Thoracic aorta (tissue), 2 donors: ENCODE results near the gene C1orf174. TPM values are rescaled to one million over a fixed set of nuclear protein-coding genes. Genes with fewer than 3 reads are reported as not detected.

ENCODE experiments used
- ATAC-seq: fragments of 150-250 bp; one replicate; pipeline ENCODE4 v1.8.0; 2017; ENCODE audit warnings: low read depth; ENCODE audit not compliant: insufficient number of reproducible peaks, low FRiP score
- DNase-seq: peaks from one replicate; pipeline ENCODE4 v3.0.0-alpha.2; 2020; ENCODE audit warnings: low spot score
- H3K27ac ChIP-seq, 2 donors: fragments of 200-600 bp; sonication (generic); 1 replicate in 1 of 2; 2 replicates in 1 of 2; pipeline ENCODE4 v1.5.1; 2016; ENCODE audit warnings: mild to moderate bottlenecking in 2 of 2, moderate library complexity in 2 of 2
- H3K27me3 ChIP-seq: fragments of 200-600 bp; sonication (generic); replicated peaks from 2 replicates; pipeline ENCODE4 v1.6.0; 2016; ENCODE audit warnings: mild to moderate bottlenecking; ENCODE audit not compliant: insufficient read depth
- H3K36me3 ChIP-seq: fragments of 200-600 bp; sonication (generic); one replicate; pipeline ENCODE4 v1.5.1; 2016
- H3K4me1 ChIP-seq, 2 donors: fragments of 200-600 bp; sonication (generic); 1 replicate in 1 of 2; 2 replicates in 1 of 2; pipeline versions ENCODE4 v1.5.1 to v1.6.0; 2016; ENCODE audit warnings: low read depth in 2 of 2, mild to moderate bottlenecking in 1 of 2; ENCODE audit not compliant: control insufficient read depth in 1 of 2
- H3K4me3 ChIP-seq: fragments of 200-600 bp; sonication (generic); 2 replicates; pipeline ENCODE4 v1.5.1; 2016; ENCODE audit warnings: mild to moderate bottlenecking
- H3K9me3 ChIP-seq: fragments of 200-600 bp; sonication (generic); 2 replicates; pipeline ENCODE4 v1.5.1; 2016
- total RNA-seq, 2 donors: library from RNA; depleted of rRNA; stranded (reverse); fragments of >200 nt; gene quantifications; one replicate each; pipeline versions ENCODE4 v1.1.0 to v1.2.3, GENCODE V29; 2016
- TF ChIP-seq, protein P1 (sequence below): fragments of 200-600 bp; sonication (generic); IDR thresholded peaks from one replicate; pipeline ENCODE4 v1.5.1; 2019; ENCODE audit warnings: antibody characterized with exemption

C1orf174 gene
- total RNA-seq, 2 donors from 2014 or later: 15.3 to 19.0 TPM

DNA sequence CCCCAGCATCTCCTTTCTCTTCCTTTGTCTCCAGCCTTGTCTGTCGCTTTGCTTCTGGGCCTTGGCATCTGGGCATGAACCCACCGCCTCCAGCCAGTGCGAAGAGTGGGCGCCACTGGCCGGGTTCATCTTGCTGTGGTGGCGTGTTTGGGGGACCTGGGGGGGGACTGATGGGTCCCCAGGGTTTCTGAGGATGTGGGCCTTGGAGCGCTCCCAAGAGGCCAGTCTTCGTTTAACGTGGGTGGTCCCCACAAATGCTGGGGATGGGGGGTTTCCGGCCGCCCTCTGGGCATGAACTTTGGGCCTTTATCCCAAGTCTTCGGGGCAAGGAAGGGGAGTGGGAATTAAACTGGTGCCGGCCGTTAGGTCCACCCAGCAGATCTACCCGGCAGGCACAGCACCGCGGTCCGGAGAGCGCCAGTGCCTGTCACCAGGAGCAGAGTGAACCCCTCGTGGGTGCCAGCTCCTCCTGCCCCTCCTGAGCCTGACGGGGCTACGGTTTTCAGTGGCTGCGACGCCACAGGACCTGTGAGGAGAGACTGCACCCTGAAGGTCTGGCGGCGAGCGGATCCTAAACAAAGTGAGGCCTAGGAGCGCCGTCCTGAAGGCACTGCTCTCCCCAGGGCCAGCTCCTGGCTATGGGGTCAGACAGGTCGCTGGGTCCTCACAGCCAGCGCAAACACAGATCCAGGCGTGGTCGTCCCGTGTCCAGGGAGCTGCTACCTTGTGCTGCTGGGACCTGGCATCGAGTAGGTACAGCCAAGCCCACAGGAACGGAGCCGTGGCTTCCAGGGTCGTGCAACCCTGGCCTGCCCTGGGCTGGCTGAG lies 12.1 kb upstream of the C1orf174 start:
- DNase-seq: no peak
- Histone ChIP-seq H3K36me3 (no peaks in the 10 kb centered on the region), H3K4me3 (no peak overlapping the region), H3K27ac (no peak overlapping the region), H3K27me3 (no peaks in the 10 kb centered on the region), H3K4me1 (peaks cover 0 to 3% of the 10 kb centered on the region in 2 donors), H3K9me3 (no peaks in the 10 kb centered on the region)
- TF ChIP-seq, protein P1, sequence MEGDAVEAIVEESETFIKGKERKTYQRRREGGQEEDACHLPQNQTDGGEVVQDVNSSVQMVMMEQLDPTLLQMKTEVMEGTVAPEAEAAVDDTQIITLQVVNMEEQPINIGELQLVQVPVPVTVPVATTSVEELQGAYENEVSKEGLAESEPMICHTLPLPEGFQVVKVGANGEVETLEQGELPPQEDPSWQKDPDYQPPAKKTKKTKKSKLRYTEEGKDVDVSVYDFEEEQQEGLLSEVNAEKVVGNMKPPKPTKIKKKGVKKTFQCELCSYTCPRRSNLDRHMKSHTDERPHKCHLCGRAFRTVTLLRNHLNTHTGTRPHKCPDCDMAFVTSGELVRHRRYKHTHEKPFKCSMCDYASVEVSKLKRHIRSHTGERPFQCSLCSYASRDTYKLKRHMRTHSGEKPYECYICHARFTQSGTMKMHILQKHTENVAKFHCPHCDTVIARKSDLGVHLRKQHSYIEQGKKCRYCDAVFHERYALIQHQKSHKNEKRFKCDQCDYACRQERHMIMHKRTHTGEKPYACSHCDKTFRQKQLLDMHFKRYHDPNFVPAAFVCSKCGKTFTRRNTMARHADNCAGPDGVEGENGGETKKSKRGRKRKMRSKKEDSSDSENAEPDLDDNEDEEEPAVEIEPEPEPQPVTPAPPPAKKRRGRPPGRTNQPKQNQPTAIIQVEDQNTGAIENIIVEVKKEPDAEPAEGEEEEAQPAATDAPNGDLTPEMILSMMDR: no peak
- no peak for ATAC-seq

DNA sequence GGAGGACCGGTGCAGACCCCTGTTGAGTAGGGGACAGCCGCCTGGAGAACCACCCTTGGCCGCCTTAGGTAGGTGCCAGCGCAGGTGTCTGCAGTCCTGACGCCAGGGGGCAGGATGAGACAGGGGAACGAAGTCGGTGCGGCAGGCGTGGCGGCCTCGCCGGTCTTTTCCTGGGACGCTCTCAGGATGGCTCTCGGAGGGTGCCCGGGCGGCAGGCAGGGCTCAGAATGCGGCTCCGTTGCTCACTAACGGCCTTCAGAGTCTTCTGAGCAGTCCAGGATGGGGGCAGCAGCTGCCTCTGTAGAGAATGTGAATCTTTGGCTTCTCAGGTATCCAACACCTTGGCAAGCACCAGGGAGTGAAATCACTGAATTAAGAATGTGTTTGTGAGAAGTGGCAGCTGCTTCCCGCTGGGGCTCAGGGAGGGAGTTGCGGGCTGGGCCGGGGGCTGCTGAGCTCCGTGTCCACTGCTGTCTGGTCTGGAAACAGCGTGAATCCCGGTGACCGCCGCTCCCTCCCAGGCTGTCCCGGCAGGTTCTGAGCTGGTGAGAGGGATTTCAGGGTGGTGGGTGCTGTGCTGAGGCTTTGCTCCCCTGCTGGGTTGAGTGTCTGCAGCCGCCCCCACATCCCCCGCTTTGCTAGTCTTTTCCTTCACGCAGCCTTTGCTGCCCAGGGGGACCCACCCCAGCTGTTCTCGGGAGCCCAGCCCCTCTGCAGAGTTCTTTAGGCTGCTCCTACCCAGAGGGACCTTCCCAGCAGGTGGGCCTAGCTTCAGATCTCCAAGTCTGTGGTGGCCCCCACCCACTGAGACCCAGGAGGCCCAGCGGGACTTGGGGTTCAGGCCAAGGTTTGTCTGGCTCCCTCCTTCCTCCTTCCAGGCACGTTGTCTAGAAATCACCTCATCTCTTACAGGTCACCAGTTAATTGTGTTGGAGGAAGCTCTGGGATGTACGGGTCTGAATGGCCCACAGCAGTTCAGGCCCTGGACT lies 11.1 kb upstream of the C1orf174 start:
- Histone ChIP-seq H3K36me3 (no peaks in the 10 kb centered on the region), H3K27me3 (no peaks in the 10 kb centered on the region), H3K9me3 (no peaks in the 10 kb centered on the region), H3K27ac (no peak overlapping the region), H3K4me3 (no peak overlapping the region), H3K4me1 (peaks cover 0 to 3% of the 10 kb centered on the region in 2 donors)
- ATAC-seq (no peak), DNase-seq (no peak)
- TF ChIP-seq, protein P1: peak; percentile 47

DNA sequence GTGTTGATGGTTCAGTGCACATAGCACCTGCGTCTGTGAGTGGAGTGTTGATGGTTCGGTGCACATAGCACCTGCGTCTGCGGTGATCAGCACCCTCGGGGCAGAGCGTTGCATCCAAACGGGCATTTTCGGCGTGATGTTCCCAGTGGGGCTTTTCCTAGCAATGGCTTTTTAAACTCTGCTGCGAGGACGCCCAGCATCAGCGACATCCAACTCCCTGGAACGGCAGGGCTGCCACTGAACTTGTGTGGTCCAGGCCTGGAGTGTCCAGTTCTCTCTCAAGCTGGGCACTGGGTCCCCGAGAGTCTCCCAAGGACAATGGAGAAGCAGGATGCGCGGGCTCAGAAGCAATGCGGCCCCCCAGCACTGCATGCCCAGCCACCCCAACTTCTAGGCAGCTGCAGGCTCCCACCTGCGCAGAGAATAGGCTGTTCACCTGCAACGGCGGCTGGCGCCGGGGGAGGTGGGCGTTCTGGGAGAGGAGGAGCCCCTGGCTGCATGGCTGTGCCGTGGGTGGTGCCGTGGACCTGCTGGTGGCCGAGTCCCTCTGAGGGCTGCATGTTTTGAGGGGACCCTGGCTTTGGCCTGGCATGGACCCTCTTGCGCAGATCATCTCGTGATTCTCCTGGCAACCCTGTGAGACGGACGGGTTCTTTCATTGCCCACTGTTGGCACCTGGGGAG lies 10.1 kb upstream of the C1orf174 start:
- Histone ChIP-seq H3K27ac (no peak overlapping the region), H3K36me3 (no peaks in the 10 kb centered on the region), H3K4me1 (peaks cover 0 to 3% of the 10 kb centered on the region in 2 donors), H3K9me3 (no peaks in the 10 kb centered on the region), H3K27me3 (no peaks in the 10 kb centered on the region), H3K4me3 (no peak overlapping the region)
- ATAC-seq: no peak
- no peak for DNase-seq
- TF ChIP-seq, protein P1: no peak

DNA sequence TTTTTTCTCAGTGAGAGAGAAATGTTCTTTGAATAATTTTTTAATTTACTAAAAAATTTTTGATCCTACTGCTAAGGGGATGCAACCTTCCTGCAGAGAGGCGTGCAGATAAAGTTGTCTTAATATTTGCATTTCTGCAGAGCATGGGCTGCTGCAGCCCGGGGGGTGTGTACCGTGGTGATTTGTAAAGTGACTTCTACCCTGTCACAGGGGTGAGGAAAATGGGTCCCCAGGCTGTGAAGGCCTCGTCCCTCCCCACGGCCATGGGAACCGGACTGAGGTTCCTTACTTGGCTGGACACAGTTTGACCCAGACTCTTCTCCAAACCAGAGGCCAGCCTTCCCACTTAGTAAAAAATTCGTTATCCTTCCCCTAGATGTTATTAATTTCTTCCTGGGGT lies 9.5 kb upstream of the C1orf174 start:
- Histone ChIP-seq H3K9me3 (no peaks in the 10 kb centered on the region), H3K4me3 (no peak overlapping the region), H3K27me3 (no peaks in the 10 kb centered on the region), H3K4me1 (peaks cover 0 to 3% of the 10 kb centered on the region in 2 donors), H3K27ac (no peak overlapping the region), H3K36me3 (no peaks in the 10 kb centered on the region)
- TF ChIP-seq, protein P1: no peak
- DNase-seq (no peak), ATAC-seq (no peak)
